PFSK-1 (cell line): ENCODE data around the gene ACSL6.

Experiments used
- FOXP2 ChIP-seq: optimal IDR thresholded peaks from 2 replicates; pipeline ENCODE3; 2011; ENCODE audit warnings: borderline replicate concordance, control low read depth, inconsistent platforms; ENCODE audit not compliant: insufficient read depth; ENCODE audit errors: extremely low read length, extremely low read depth
- POLR2AphosphoS5 ChIP-seq: IDR thresholded peaks from 2 replicates; pipeline ENCODE4 v1.6.1; 2012; ENCODE audit warnings: low read depth, mild to moderate bottlenecking, control low read depth, low read length, moderate library complexity
- REST ChIP-seq, 2 experiments: IDR thresholded peaks; 2 replicates each; pipeline versions ENCODE4 v1.6.1 to v1.8.0; 2011 to 2012; ENCODE audit warnings: low read depth in 2 of 2, low read length in 2 of 2, control low read depth in 1 of 2, inconsistent platforms in 1 of 2, mild to moderate bottlenecking in 1 of 2, moderate library complexity in 1 of 2; ENCODE audit not compliant: insufficient read depth in 1 of 2
- SIN3A ChIP-seq: IDR thresholded peaks from 2 replicates; pipeline ENCODE4 v1.6.1; 2012; ENCODE audit warnings: mild to moderate bottlenecking, low read length, moderate library complexity, borderline replicate concordance; ENCODE audit not compliant: insufficient read depth
- TAF1 ChIP-seq: IDR thresholded peaks from 2 replicates; pipeline ENCODE4 v1.6.1; 2012; ENCODE audit warnings: low read length, control low read depth, borderline replicate concordance; ENCODE audit not compliant: insufficient read depth

Gene ACSL6

GRCh38 chr5:132058646-132059042 is 47.2 kb upstream of the ACSL6 start:
- no peak for TF ChIP-seq REST (IDR thresholded peaks at IDR 0.05; ENCODE audit: insufficient read depth in 1 of 2, low read depth in 2 of 2, low read length in 2 of 2)
- no peak for TF ChIP-seq TAF1

GRCh38 chr5:132057498-132058255 is 46.2 kb upstream of the ACSL6 start:
- no peak for TF ChIP-seq POLR2AphosphoS5
- no peak for TF ChIP-seq FOXP2
- TF ChIP-seq SIN3A = no peak
- TF ChIP-seq REST (IDR thresholded peaks at IDR 0.05; ENCODE audit: insufficient read depth in 1 of 2, low read depth in 2 of 2, low read length in 2 of 2) = no peak
- TF ChIP-seq TAF1 = no peak

- TF ChIP-seq TAF1 (no peak), POLR2AphosphoS5 (no peak), FOXP2 (no peak), REST (IDR thresholded peaks at IDR 0.05; ENCODE audit: insufficient read depth in 1 of 2, low read depth in 2 of 2, low read length in 2 of 2) (no peak), SIN3A (no peak)
Measured at GRCh38 chr5:132056610-132057497, 45.4 kb upstream of the ACSL6 start.

GRCh38 chr5:132055808-132056609 is 44.6 kb upstream of the ACSL6 start:
- TF ChIP-seq SIN3A (no peak), REST (IDR thresholded peaks at IDR 0.05; ENCODE audit: insufficient read depth in 1 of 2, low read depth in 2 of 2, low read length in 2 of 2) (no peak), TAF1 (no peak), POLR2AphosphoS5 (no peak), FOXP2 (no peak)
